ENCODE data around the gene FNBP1.

GRCh38 chr9:129909851-129910250 is 133.1 kb downstream of the FNBP1 start:
- TF ChIP-seq POLR2A (IDR thresholded peaks at IDR 0.05), result no peak
- no peak for TF ChIP-seq CTCF (IDR thresholded peaks at IDR 0.05 in 4 of 5, conservative IDR thresholded peaks at IDR 0.05 in 1 of 5)
